ENCODE measurements around the gene CDH23. TPM values are rescaled to one million over a fixed set of nuclear protein-coding genes. Genes with fewer than 3 reads are reported as not detected.

The CDH23 gene
- total and polyA plus RNA-seq, 10 of the 15 experiments (the other 5 are each of a cell fraction or from before 2014, with no cell fraction given) = 0.09 to 0.40 (median 0.15) TPM; not detected in 1

GRCh38 chr10:71810048-71810750 is 413.5 kb downstream of the CDH23 start (continued):
- TF ChIP-seq ZBTB33 (IDR thresholded peaks at IDR 0.05) (no peak), PML (IDR thresholded peaks at IDR 0.05; ENCODE audit: low read length) (no peak), E2F8 (IDR thresholded peaks at IDR 0.05; ENCODE audit: low read depth, partially characterized antibody) (no peak), BCL11A (IDR thresholded peaks at IDR 0.05; ENCODE audit: low read depth, low read length) (no peak), IRF4 (IDR thresholded peaks at IDR 0.05; ENCODE audit: low read depth, low read length) (no peak)

GRCh38 chr10:71811351-71811750 is 414.6 kb downstream of the CDH23 start:
- Histone ChIP-seq H4K20me1 (ENCODE audit: control insufficient read depth, insufficient read depth) (no peaks in the 10 kb centered on the region), H3K27ac (ENCODE audit: control insufficient read depth, insufficient read depth) (no peak overlapping the region), H3K9me3 (replicated peaks; ENCODE audit: control insufficient read depth, insufficient read depth, low read length) (no peaks in the 10 kb centered on the region), H3K9ac (ENCODE audit: control insufficient read depth, insufficient read depth, low read length) (no peak overlapping the region), H3K4me3 (no peak overlapping the region), H3K36me3 (ENCODE audit: control insufficient read depth in 2 of 2, insufficient read depth in 2 of 2, low read length in 1 of 2) (peaks cover 0 to 7% of the 10 kb centered on the region in 2 experiments; a peak in 2 of 4 replicates), H3K4me2 (ENCODE audit: control insufficient read depth, insufficient read depth) (no peak overlapping the region), H3K79me2 (ENCODE audit: control insufficient read depth, insufficient read depth, low read length) (no peaks in the 10 kb centered on the region), H3K27me3 (replicated peaks in 1 of 2; ENCODE audit: control insufficient read depth in 2 of 2, insufficient read depth in 2 of 2, low read length in 1 of 2) (no peaks in the 10 kb centered on the region), H3K4me1 (ENCODE audit: control insufficient read depth, insufficient read depth, low read length) (peaks cover 3% of the 10 kb centered on the region), H2AFZ (ENCODE audit: control insufficient read depth, low read depth, low read length) (no peak overlapping the region)
- 77% methylated on average over 19 of the region's 19 CpGs for WGBS (ENCODE audit: insufficient coverage, insufficient replicate concordance, low lambda C conversion rate, missing lambda C conversion rate)
- no peak for FAIRE-seq
- no peak for DNase-seq (ENCODE audit: low read depth, low spot score)
- in situ Hi-C loops (cut with MboI) = loop anchor here (5.0 kb wide), 1 partner anchor 499 kb away; no protein-coding TSS in a partner anchor
- ChIA-PET POLR2A (interaction anchor here (1.0 to 1.5 kb wide), 2 partner anchors 24 to 148 kb away, joined by 4 read pairs; no protein-coding TSS in a partner anchor), SMC1A (ENCODE audit: uncharacterized antibody, unreplicated experiment) (interaction anchor here (0.5 to 2.2 kb wide), 4 partner anchors 38 to 1707 kb away, joined by 3 to 6 read pairs (median 4); partner anchors contain the start of gene VSIR), RAD21 (ENCODE audit: unreplicated experiment) (interaction anchor here (0.5 to 1.9 kb wide), 11 partner anchors 18 to 506 kb away, joined by 3 to 18 read pairs (median 4); partner anchors contain the start of genes SLC29A3 and VSIR), CTCF (interaction anchor here (0.6 to 8.9 kb wide), 15 partner anchors 12 to 498 kb away, joined by 3 to 46 read pairs (median 4); partner anchors contain the start of gene VSIR)
- TF ChIP-seq NRF1 (conservative IDR thresholded peaks at IDR 0.05; ENCODE audit: low read depth, low read length) (no peak), RBBP5 (conservative IDR thresholded peaks at IDR 0.05) (no peak), JUND (IDR thresholded peaks at IDR 0.05; ENCODE audit: low read depth, low read length) (no peak), HCFC1 (IDR thresholded peaks at IDR 0.05; ENCODE audit: low read length) (no peak), TARDBP (IDR thresholded peaks at IDR 0.05; ENCODE audit: borderline replicate concordance) (no peak), TAF1 (IDR thresholded peaks at IDR 0.05; ENCODE audit: borderline replicate concordance, low read depth, low read length) (no peak), SP1 (IDR thresholded peaks at IDR 0.05; ENCODE audit: low read depth, low read length) (no peak), ASH2L (IDR thresholded peaks at IDR 0.05; ENCODE audit: borderline replicate concordance, low read depth) (no peak), RELA (IDR thresholded peaks at IDR 0.05; ENCODE audit: borderline replicate concordance, partially characterized antibody) (no peak), ZZZ3 (IDR thresholded peaks at IDR 0.05; ENCODE audit: control insufficient read depth, insufficient read length, low read depth) (no peak), NR2C2 (IDR thresholded peaks at IDR 0.05; ENCODE audit: borderline replicate concordance, control insufficient read depth, insufficient read length, low read depth) (no peak)
- intact Hi-C loops (cut with micrococcal nuclease; ENCODE audit: unreplicated experiment) = loop anchor here (5.0 kb wide), 1 partner anchor 104 kb away; no protein-coding TSS in a partner anchor
- no peak for ATAC-seq
- no TSS peak for BruUV-seq (replicated peaks)

All from GM12878 (cell line).